ENCODE measurements around the gene ANGPTL1.

- no peak for TF ChIP-seq CTCF (IDR thresholded peaks at IDR 0.05)
- no peak for TF ChIP-seq POLR2A (IDR thresholded peaks at IDR 0.05)
These were observed 51.8 kb downstream of the ANGPTL1 start for GRCh38 chr1:178819123-178819522.
